GM23338 (cell line): ENCODE data around the gene SFXN5. TPM values are rescaled to one million over a fixed set of nuclear protein-coding genes. Genes with fewer than 3 reads are reported as not detected.
A peak's percentile ranks its signal among the peaks of the same experiment; 100 is the strongest.

Experiments
- ATAC-seq: fragments of 200-7000 bp; cut with Tn5 transposase; 3 replicates; pipeline ENCODE4 v1.9.1; 2020
- DNase-seq: peaks from one replicate; pipeline ENCODE4 v3.0.0-alpha.2; 2015; ENCODE audit warnings: low spot score
- H2AFZ ChIP-seq: fragments of 200-600 bp; sonication (generic); 2 replicates; pipeline ENCODE4 v1.8.0; 2016; ENCODE audit warnings: antibody characterized with exemption, mild to moderate bottlenecking, moderate library complexity
- H3F3A ChIP-seq: fragments of 200-600 bp; sonication (generic); replicated peaks from 2 replicates; pipeline ENCODE4 v1.8.0; 2017; ENCODE audit warnings: antibody characterized with exemption, mixed run types, low read depth
- H3K27ac ChIP-seq: fragments of 200-600 bp; sonication (generic); 2 replicates; pipeline ENCODE4 v1.6.1; 2016; ENCODE audit warnings: low read depth
- H3K27me3 ChIP-seq: fragments of 200-600 bp; sonication (generic); 2 replicates; pipeline ENCODE4 v1.8.0; 2016; ENCODE audit warnings: mild to moderate bottlenecking, mixed run types, moderate library complexity; ENCODE audit not compliant: insufficient read depth
- H3K36me3 ChIP-seq: fragments of 200-600 bp; sonication (generic); 2 replicates; pipeline ENCODE4 v1.8.0; 2016; ENCODE audit warnings: mild to moderate bottlenecking; ENCODE audit not compliant: insufficient read depth
- H3K4me1 ChIP-seq: fragments of 200-600 bp; sonication (generic); 2 replicates; pipeline ENCODE4 v1.8.0; 2016; ENCODE audit warnings: mild to moderate bottlenecking, moderate library complexity; ENCODE audit not compliant: insufficient read depth
- H3K4me2 ChIP-seq: fragments of 200-600 bp; sonication (generic); 2 replicates; pipeline ENCODE4 v1.7.1; 2017; ENCODE audit warnings: mixed run types
- H3K4me3 ChIP-seq: fragments of 200-600 bp; sonication (generic); 2 replicates; pipeline ENCODE4 v1.6.1; 2016; ENCODE audit warnings: mixed run types
- H3K79me2 ChIP-seq: fragments of 200-600 bp; sonication (generic); replicated peaks from 2 replicates; pipeline ENCODE4 v1.8.0; 2017; ENCODE audit warnings: mild to moderate bottlenecking; ENCODE audit not compliant: insufficient read depth
- H3K9me2 ChIP-seq: fragments of 200-600 bp; sonication (generic); 2 replicates; pipeline ENCODE4 v1.8.0; 2017; ENCODE audit not compliant: insufficient read depth
- H4K20me1 ChIP-seq: fragments of 200-600 bp; sonication (generic); replicated peaks from 2 replicates; pipeline ENCODE4 v1.8.0; 2017; ENCODE audit warnings: mild to moderate bottlenecking; ENCODE audit not compliant: insufficient read depth
- H3K27ac Mint-ChIP-seq: 2 replicates; pipeline ENCODE4 v1.8.0; 2020; ENCODE audit warnings: inconsistent platforms, mild to moderate bottlenecking, moderate library complexity, mixed read lengths
- H3K27me3 Mint-ChIP-seq: 3 replicates; pipeline ENCODE4 v1.8.0; 2022; ENCODE audit warnings: low read depth, mild to moderate bottlenecking, moderate library complexity, mixed read lengths, inconsistent platforms; ENCODE audit not compliant: insufficient read depth, poor library complexity
- H3K36me3 Mint-ChIP-seq: 3 replicates; pipeline ENCODE4 v1.8.0; 2021; ENCODE audit warnings: low read depth, mild to moderate bottlenecking, inconsistent platforms, moderate library complexity, mixed read lengths
- H3K4me1 Mint-ChIP-seq: 3 replicates; pipeline ENCODE4 v1.8.0; 2020; ENCODE audit warnings: mild to moderate bottlenecking, inconsistent platforms, mixed read lengths
- H3K4me3 Mint-ChIP-seq: 3 replicates; pipeline ENCODE4 v1.8.0; 2021; ENCODE audit warnings: moderate library complexity, mild to moderate bottlenecking, inconsistent platforms, mixed read lengths
- H3K9me3 Mint-ChIP-seq: 3 replicates; pipeline ENCODE4 v1.8.0; 2020; ENCODE audit warnings: moderate library complexity, mild to moderate bottlenecking, inconsistent platforms, mixed read lengths
- CREB1 ChIP-seq: fragments of 250-450 bp; sonication (Bioruptor Pico); IDR thresholded peaks from 2 replicates; pipeline ENCODE4 v1.5.0; 2020; ENCODE audit warnings: low read depth, mild to moderate bottlenecking, moderate library complexity
- ETS1 ChIP-seq: IDR thresholded peaks from 2 replicates; pipeline ENCODE4 v1.6.1; 2016; ENCODE audit warnings: antibody characterized with exemption
- EZH2 ChIP-seq: fragments of 200-600 bp; sonication (generic); IDR thresholded peaks from one replicate; pipeline ENCODE4 v1.8.0; 2017; ENCODE audit warnings: antibody characterized with exemption, mild to moderate bottlenecking, low read depth; ENCODE audit not compliant: unreplicated experiment
- EZH2phosphoT487 ChIP-seq: fragments of 200-600 bp; sonication (generic); IDR thresholded peaks from one replicate; pipeline ENCODE4 v1.8.1; 2018; ENCODE audit warnings: antibody characterized with exemption; ENCODE audit not compliant: unreplicated experiment
- JUNB ChIP-seq: IDR thresholded peaks from one replicate; pipeline ENCODE4 v1.6.1; 2016; ENCODE audit warnings: antibody characterized with exemption; ENCODE audit not compliant: unreplicated experiment
- NANOG ChIP-seq: IDR thresholded peaks from 2 replicates; pipeline ENCODE4 v1.6.1; 2016; ENCODE audit warnings: antibody characterized with exemption, borderline replicate concordance
- POLR2AphosphoS5 ChIP-seq: IDR thresholded peaks from 2 replicates; pipeline ENCODE4 v1.6.1; 2016; ENCODE audit warnings: antibody characterized with exemption, low read depth
- REST ChIP-seq: IDR thresholded peaks from one replicate; pipeline ENCODE4 v1.6.1; 2018; ENCODE audit warnings: antibody characterized with exemption; ENCODE audit not compliant: unreplicated experiment
- STAT1 ChIP-seq: IDR thresholded peaks from one replicate; pipeline ENCODE4 v1.6.1; 2016; ENCODE audit warnings: antibody characterized with exemption; ENCODE audit not compliant: unreplicated experiment
- ZNF114 ChIP-seq: fragments of 250-450 bp; sonication (Bioruptor Pico); IDR thresholded peaks from 2 replicates; pipeline ENCODE4 v1.5.0; 2020; ENCODE audit warnings: mild to moderate bottlenecking, moderate library complexity
- ZNF331 ChIP-seq: fragments of 250-450 bp; sonication (Bioruptor Pico); IDR thresholded peaks from 2 replicates; pipeline ENCODE4 v1.5.0; 2020; ENCODE audit warnings: low read depth, mild to moderate bottlenecking, moderate library complexity
- polyA plus RNA-seq: library from polyadenylated mRNA; unstranded; fragments of >200 nt; fragmentation: Nextera tagmentation; extraction: Ambion mirVana; gene quantifications from 2 replicates; pipeline ENCODE4 v1.2.1, GENCODE V29; 2016
- total RNA-seq: library from RNA; depleted of rRNA; stranded (reverse); fragments of >200 nt; shearing (Covaris generic); gene quantifications from 2 replicates; pipeline ENCODE4 v1.2.3, GENCODE V29; 2014
- TF ChIP-seq, protein P1 (sequence below), 2 experiments: fragments of 200-600 bp in 1 of 2; sonication (generic) in 1 of 2; conservative IDR thresholded peaks; 2 replicates each; pipeline versions ENCODE4 v1.5.1 to v1.6.1; 2016 to 2017; ENCODE audit warnings: antibody characterized with exemption in 2 of 2, low read depth in 2 of 2, mild to moderate bottlenecking in 2 of 2, moderate library complexity in 1 of 2

Gene SFXN5
- total and polyA plus RNA-seq, 2 experiments from 2014 or later, result 23.6 to 25.8 TPM

DNA sequence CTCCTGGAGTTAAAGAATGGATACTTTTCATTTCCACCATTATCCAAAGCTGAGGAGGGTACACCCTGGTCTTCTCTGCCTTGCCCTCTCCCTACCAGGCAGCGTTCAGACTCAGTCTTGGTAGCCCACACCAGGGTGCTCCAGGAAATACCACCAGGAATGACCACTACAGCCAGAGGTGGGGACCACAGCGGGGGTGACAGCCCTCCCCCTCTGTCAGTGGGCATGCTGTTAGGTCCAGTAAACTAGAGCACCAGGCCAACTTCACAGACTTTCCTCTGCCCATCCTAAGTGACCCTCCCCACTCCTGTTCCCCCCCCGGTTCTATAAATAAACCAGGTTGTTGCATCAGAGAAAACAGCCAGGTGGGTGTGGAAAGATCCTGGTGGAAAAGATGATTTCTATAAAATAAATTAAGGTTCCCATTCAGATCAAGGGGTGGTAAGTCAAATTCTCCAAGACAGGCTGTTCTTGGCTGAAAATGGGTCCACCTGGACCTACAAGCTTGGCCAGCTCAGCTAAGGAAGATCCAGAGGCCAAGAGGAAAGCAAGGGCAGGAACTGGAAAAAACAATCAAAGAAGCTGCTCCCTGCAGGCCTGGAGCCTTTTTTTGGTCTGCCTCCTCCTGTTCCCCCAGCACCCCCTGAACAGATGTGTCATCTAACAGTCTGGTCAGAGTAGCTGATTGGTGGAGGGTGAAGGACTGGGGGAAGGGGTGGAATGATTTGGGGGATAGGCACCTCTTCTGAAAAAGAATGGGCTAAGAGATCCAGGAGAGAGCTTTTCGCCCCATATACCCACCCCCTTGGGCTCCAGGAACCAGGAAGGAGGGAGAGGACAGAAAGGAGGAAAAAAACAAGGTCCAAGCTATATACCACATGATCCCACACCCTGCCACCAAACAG, 38.9 kb upstream of the SFXN5 start:
- DNase-seq, result no peak
- H3K4me3 Mint-ChIP-seq, result peak overlapping the region; percentile 92
- Histone ChIP-seq H3K79me2 (peaks cover 27% of the 10 kb centered on the region), H3K9me2 (no peaks in the 10 kb centered on the region), H3K27ac (no peak overlapping the region), H3K36me3 (no peaks in the 10 kb centered on the region; the same call in 1 of the 2 replicates), H2AFZ (no peak overlapping the region), H3K4me1 (peaks cover 23% of the 10 kb centered on the region), H3K27me3 (peaks cover 31% of the 10 kb centered on the region), H3K4me2 (peak overlapping the region; percentile 96), H4K20me1 (peaks cover 20% of the 10 kb centered on the region), H3F3A (peaks cover 12% of the 10 kb centered on the region), H3K4me3 (peak overlapping the region; percentile 82; the same call in 1 of the 2 replicates)
- 0 out of 2 replicates have a peak overlapping the region, but pooled peaks have one; percentile 7 for H3K27ac Mint-ChIP-seq
- no peak for ATAC-seq
- H3K36me3 Mint-ChIP-seq, result peaks cover 15% of the 10 kb centered on the region
- H3K27me3 Mint-ChIP-seq, result peaks cover 22% of the 10 kb centered on the region
- H3K4me1 Mint-ChIP-seq, result peaks cover 32% of the 10 kb centered on the region
- TF ChIP-seq EZH2phosphoT487 (no peak), CREB1 (CRISPR knock-in tag) (no peak), REST (no peak), STAT1 (no peak), JUNB (no peak), ETS1 (no peak), ZNF114 (no peak), POLR2AphosphoS5 (no peak), ZNF331 (CRISPR knock-in tag) (no peak), EZH2 (no peak), NANOG (no peak)
- TF ChIP-seq, protein P1, sequence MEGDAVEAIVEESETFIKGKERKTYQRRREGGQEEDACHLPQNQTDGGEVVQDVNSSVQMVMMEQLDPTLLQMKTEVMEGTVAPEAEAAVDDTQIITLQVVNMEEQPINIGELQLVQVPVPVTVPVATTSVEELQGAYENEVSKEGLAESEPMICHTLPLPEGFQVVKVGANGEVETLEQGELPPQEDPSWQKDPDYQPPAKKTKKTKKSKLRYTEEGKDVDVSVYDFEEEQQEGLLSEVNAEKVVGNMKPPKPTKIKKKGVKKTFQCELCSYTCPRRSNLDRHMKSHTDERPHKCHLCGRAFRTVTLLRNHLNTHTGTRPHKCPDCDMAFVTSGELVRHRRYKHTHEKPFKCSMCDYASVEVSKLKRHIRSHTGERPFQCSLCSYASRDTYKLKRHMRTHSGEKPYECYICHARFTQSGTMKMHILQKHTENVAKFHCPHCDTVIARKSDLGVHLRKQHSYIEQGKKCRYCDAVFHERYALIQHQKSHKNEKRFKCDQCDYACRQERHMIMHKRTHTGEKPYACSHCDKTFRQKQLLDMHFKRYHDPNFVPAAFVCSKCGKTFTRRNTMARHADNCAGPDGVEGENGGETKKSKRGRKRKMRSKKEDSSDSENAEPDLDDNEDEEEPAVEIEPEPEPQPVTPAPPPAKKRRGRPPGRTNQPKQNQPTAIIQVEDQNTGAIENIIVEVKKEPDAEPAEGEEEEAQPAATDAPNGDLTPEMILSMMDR (conservative IDR thresholded peaks at IDR 0.05; ENCODE audit: low read depth in 2 of 2), result no peak
- H3K9me3 Mint-ChIP-seq, result peaks cover 8% of the 10 kb centered on the region; the same call in 1 of the 3 replicates
